H1 (cell line): Measurements from ENCODE around the gene AGR3. TPM values are rescaled to one million over a fixed set of nuclear protein-coding genes. Genes with fewer than 3 reads are reported as not detected.

ENCODE experiments used
- CTCF ChIA-PET: fragments of 300-600 bp; sonication (Branson Sonifier 250); formaldehyde crosslinking; loops from one replicate; lab custom pipeline; 2021; ENCODE audit not compliant: partially characterized antibody; lab: Charles Lee
- POLR2A ChIA-PET: fragments of 300-600 bp; sonication (Branson Sonifier 250); formaldehyde crosslinking; loops from one replicate; lab custom pipeline; 2021; ENCODE audit warnings: inconsistent platforms; ENCODE audit not compliant: partially characterized antibody; lab: Charles Lee
- DNase-seq, 2 experiments: peaks; one replicate each; pipeline versions ENCODE4 v3.0.0 to v3.0.0-alpha.2; 2010 to 2022; ENCODE audit warnings: low spot score in 2 of 2, low read depth in 1 of 2, mixed read lengths in 1 of 2
- FAIRE-seq: peaks from 2 replicates; lab custom pipeline; 2011; peaks lifted over from hg19 to GRCh38; lab: Jason Lieb, UNC
- H2AFZ ChIP-seq: 2 replicates; pipeline ENCODE4 v1.8.1; 2012; ENCODE audit warnings: low read length, inconsistent platforms
- H2AK5ac ChIP-seq: 2 replicates; pipeline ENCODE4 v1.6.1; 2013; ENCODE audit warnings: low read depth, low read length
- H2BK120ac ChIP-seq: replicated peaks from 2 replicates; pipeline ENCODE3; 2013; ENCODE audit warnings: low read depth, low read length, inconsistent platforms
- H2BK12ac ChIP-seq: 2 replicates; pipeline ENCODE4 v1.6.1; 2013; ENCODE audit warnings: low read depth, low read length
- H2BK15ac ChIP-seq: 2 replicates; pipeline ENCODE4 v1.6.1; 2013; ENCODE audit warnings: low read length
- H2BK20ac ChIP-seq: 2 replicates; pipeline ENCODE4 v1.6.1; 2013; ENCODE audit warnings: low read length
- H2BK5ac ChIP-seq: 2 replicates; pipeline ENCODE4 v1.6.1; 2013; ENCODE audit warnings: low read depth, low read length
- H3K14ac ChIP-seq: 2 replicates; pipeline ENCODE4 v1.6.1; 2013; ENCODE audit warnings: inconsistent platforms; ENCODE audit not compliant: insufficient read length
- H3K18ac ChIP-seq: 2 replicates; pipeline ENCODE4 v1.6.1; 2013; ENCODE audit warnings: low read length; ENCODE audit errors: extremely low read depth
- H3K23ac ChIP-seq: 2 replicates; pipeline ENCODE4 v1.6.1; 2013; ENCODE audit warnings: inconsistent platforms; ENCODE audit not compliant: insufficient read length
- H3K23me2 ChIP-seq: 2 replicates; pipeline ENCODE4 v1.6.1; 2013; ENCODE audit warnings: low read depth, low read length
- H3K27ac ChIP-seq: 2 replicates; pipeline ENCODE4 v1.6.1; 2011; ENCODE audit warnings: low read depth, low read length, inconsistent platforms
- H3K27me3 ChIP-seq, 4 experiments: replicated peaks in 1 of 4; 1 replicate in 1 of 4; 2 replicates in 3 of 4; pipeline versions ENCODE4 v1.6.1 to v1.8.1; 2011 to 2013; ENCODE audit warnings: low read length in 3 of 4, mild to moderate bottlenecking in 3 of 4, inconsistent platforms in 2 of 4, mixed read lengths in 2 of 4, moderate library complexity in 1 of 4; ENCODE audit not compliant: control insufficient read depth in 3 of 4, insufficient read depth in 3 of 4; ENCODE audit errors: extremely low read depth in 1 of 4
- H3K36me3 ChIP-seq, 4 experiments: 2 replicates each; pipeline versions ENCODE4 v1.6.1 to v1.8.1; 2011 to 2013; ENCODE audit warnings: mild to moderate bottlenecking in 4 of 4, low read length in 3 of 4, moderate library complexity in 2 of 4, control low read depth in 1 of 4, inconsistent platforms in 1 of 4; ENCODE audit not compliant: insufficient read depth in 4 of 4, control insufficient read depth in 2 of 4
- H3K4ac ChIP-seq: replicated peaks from 2 replicates; pipeline ENCODE3; 2013; ENCODE audit warnings: low read length, low read depth, mixed read lengths, inconsistent platforms; ENCODE audit not compliant: insufficient read length
- H3K4me1 ChIP-seq, 4 experiments: replicated peaks in 1 of 4; 1 replicate in 1 of 4; 2 replicates in 3 of 4; pipeline versions ENCODE4 v1.6.1 to v1.8.1; 2011 to 2013; ENCODE audit warnings: low read length in 3 of 4, inconsistent platforms in 2 of 4, mixed read lengths in 1 of 4; ENCODE audit not compliant: insufficient read depth in 4 of 4, control insufficient read depth in 3 of 4
- H3K4me2 ChIP-seq, 2 experiments: 2 replicates each; pipeline versions ENCODE4 v1.6.1 to v1.8.1; 2011 to 2013; ENCODE audit warnings: low read depth in 2 of 2, low read length in 2 of 2, control low read depth in 1 of 2, inconsistent platforms in 1 of 2, mild to moderate bottlenecking in 1 of 2; ENCODE audit not compliant: insufficient read depth in 1 of 2
- H3K4me3 ChIP-seq, 4 experiments: fragments of 200-600, 300-600 bp in 1 of 4; sonication (generic), shearing (Covaris generic), sonication (Bioruptor Twin) in 1 of 4; 2 replicates each; pipeline versions ENCODE4 v1.5.1 to v1.8.1; 2011 to 2016; ENCODE audit warnings: low read length in 4 of 4, low read depth in 3 of 4, control low read depth in 2 of 4, inconsistent platforms in 2 of 4, mild to moderate bottlenecking in 2 of 4, mixed read lengths in 1 of 4, moderate library complexity in 1 of 4; ENCODE audit not compliant: insufficient read depth in 2 of 4; ENCODE audit errors: extremely low read depth in 1 of 4
- H3K56ac ChIP-seq: replicated peaks from 2 replicates; pipeline ENCODE3; 2013; ENCODE audit warnings: low read depth, mild to moderate bottlenecking, mixed read lengths, low read length, inconsistent platforms; ENCODE audit not compliant: insufficient read length
- H3K79me1 ChIP-seq: 2 replicates; pipeline ENCODE4 v1.6.1; 2013; ENCODE audit warnings: low read depth, low read length, control low read depth
- H3K79me2 ChIP-seq, 2 experiments: 2 replicates each; pipeline versions ENCODE4 v1.6.1 to v1.8.1; 2012 to 2013; ENCODE audit warnings: low read length in 2 of 2, mild to moderate bottlenecking in 2 of 2, inconsistent platforms in 1 of 2; ENCODE audit not compliant: insufficient read depth in 2 of 2, control insufficient read depth in 1 of 2
- H3K9ac ChIP-seq, 4 experiments: replicated peaks in 1 of 4; 1 replicate in 1 of 4; 2 replicates in 3 of 4; pipeline versions ENCODE4 v1.6.1 to v1.8.1; 2011 to 2013; ENCODE audit warnings: low read depth in 3 of 4, low read length in 3 of 4, control low read depth in 2 of 4, mild to moderate bottlenecking in 2 of 4, moderate library complexity in 2 of 4, inconsistent platforms in 1 of 4; ENCODE audit errors: extremely low read depth in 1 of 4
- H3K9me3 ChIP-seq, 2 experiments: 2 replicates each; pipeline versions ENCODE4 v1.6.1 to v1.8.1; 2012 to 2013; ENCODE audit warnings: mild to moderate bottlenecking in 2 of 2, moderate library complexity in 2 of 2, control low read depth in 1 of 2, inconsistent platforms in 1 of 2, low read depth in 1 of 2, low read length in 1 of 2, mixed read lengths in 1 of 2; ENCODE audit not compliant: insufficient read depth in 2 of 2
- H4K20me1 ChIP-seq, 2 experiments: replicated peaks in 1 of 2; 2 replicates each; pipeline versions ENCODE3 to v1.8.1; 2011 to 2013; ENCODE audit warnings: inconsistent platforms in 2 of 2, low read length in 2 of 2, mild to moderate bottlenecking in 1 of 2; ENCODE audit not compliant: insufficient read depth in 2 of 2, control insufficient read depth in 1 of 2
- H4K5ac ChIP-seq: 2 replicates; pipeline ENCODE4 v1.6.1; 2013; ENCODE audit warnings: low read length, low read depth, mixed read lengths, inconsistent platforms; ENCODE audit not compliant: insufficient read length
- H4K8ac ChIP-seq: 2 replicates; pipeline ENCODE4 v1.8.0; 2013; ENCODE audit warnings: mild to moderate bottlenecking, moderate library complexity, low read length, inconsistent platforms; ENCODE audit not compliant: insufficient read depth; ENCODE audit errors: extremely low read depth
- H4K91ac ChIP-seq: replicated peaks from 2 replicates; pipeline ENCODE3; 2013; ENCODE audit warnings: low read length, mixed read lengths, inconsistent platforms; ENCODE audit not compliant: insufficient read length
- ASH2L ChIP-seq: fragments of 200-600, 300-600 bp; sonication (generic); IDR thresholded peaks from one replicate; pipeline ENCODE4 v1.7.1; 2017; ENCODE audit warnings: low read length
- HDAC2 ChIP-seq, 2 experiments: fragments of 300-600 bp in 1 of 2; sonication (generic) in 1 of 2; IDR thresholded peaks; 2 replicates each; pipeline ENCODE4 v1.6.1; 2011 to 2012; ENCODE audit warnings: low read depth in 2 of 2, low read length in 2 of 2, mild to moderate bottlenecking in 2 of 2, moderate library complexity in 2 of 2, borderline replicate concordance in 1 of 2, inconsistent platforms in 1 of 2
- NANOG ChIP-seq: IDR thresholded peaks from 2 replicates; pipeline ENCODE4 v1.6.1; 2011; ENCODE audit warnings: low read length, low read depth, mild to moderate bottlenecking, inconsistent platforms; ENCODE audit not compliant: insufficient read depth, poor library complexity, severe bottlenecking
- RNF2 ChIP-seq: fragments of 200-900, 300-1000 bp; sonication (generic); IDR thresholded peaks from 2 replicates; pipeline ENCODE4 v1.7.1; 2016; ENCODE audit warnings: borderline replicate concordance, low read depth, mild to moderate bottlenecking, antibody characterized with exemption, low read length; ENCODE audit not compliant: poor library complexity, severe bottlenecking; ENCODE audit errors: missing control alignments
- SIRT6 ChIP-seq: IDR thresholded peaks from one replicate; pipeline ENCODE4 v1.7.1; 2012; ENCODE audit warnings: low read length, inconsistent platforms
- SP4 ChIP-seq: IDR thresholded peaks from 2 replicates; pipeline ENCODE4 v1.6.1; 2012; ENCODE audit warnings: low read length, inconsistent platforms
- TEAD4 ChIP-seq: IDR thresholded peaks from 2 replicates; pipeline ENCODE4 v1.6.1; 2012; ENCODE audit warnings: low read depth, low read length, inconsistent platforms, mixed read lengths
- ZNF274 ChIP-seq: IDR thresholded peaks from 2 replicates; pipeline ENCODE4 v1.7.0; 2012; ENCODE audit warnings: low read length, borderline replicate concordance; ENCODE audit errors: extremely low read depth
- WGBS, 2 experiments: shearing (Covaris generic) in 1 of 2; methylation state at CpG; one replicate each; pipeline versions ENCODE4 v1.1.6 to v1.1.7; 2013 to 2015; ENCODE audit warnings: low lambda C conversion rate in 2 of 2, mixed read lengths in 2 of 2, inconsistent platforms in 1 of 2, low coverage in 1 of 2, missing lambda C conversion rate in 1 of 2; ENCODE audit not compliant: insufficient replicate concordance in 2 of 2, insufficient coverage in 1 of 2, insufficient read length in 1 of 2; ENCODE audit errors: extremely low coverage in 1 of 2, missing lambda C conversion rate in 1 of 2; 5-methylcytosine and 5-hydroxymethylcytosine counted together
- polyA plus RNA-seq, 7 experiments: library from polyadenylated mRNA; depleted of rRNA in 3 of 7; stranded (reverse) in 5 of 7; unstranded in 2 of 7; fragments of >200 nt in 5 of 7; fragments of 200-250 nt in 2 of 7; gene quantifications; 1 replicate in 5 of 7; 2 replicates in 1 of 7; 4 replicates in 1 of 7; pipeline versions ENCODE4 v1.2.1 to v1.2.3, GENCODE V29; 2011 to 2013; ENCODE audit warnings: missing spikeins in 2 of 7, mixed read lengths in 2 of 7
- total RNA-seq: library from RNA; stranded (reverse); fragmentation: NEBNext Ultra II Directional; extraction: Animal tissue kit (Norgen Biotek cat#: 25700); gene quantifications from 2 replicates; pipeline ENCODE4 v1.2.1, GENCODE V29; 2021
- TF ChIP-seq, protein P1 (sequence below), 3 experiments: IDR thresholded peaks; 1 replicate in 2 of 3; 2 replicates in 1 of 3; pipeline versions ENCODE4 v1.5.1 to v1.6.1; 2011; ENCODE audit warnings: low read length in 3 of 3, mild to moderate bottlenecking in 3 of 3, inconsistent platforms in 2 of 3, low read depth in 1 of 3, moderate library complexity in 1 of 3; ENCODE audit not compliant: insufficient read depth in 1 of 3; ENCODE audit errors: control extremely low read depth in 1 of 3
- TF ChIP-seq, protein P2 (sequence below): IDR thresholded peaks from 2 replicates; pipeline ENCODE4 v1.6.1; 2012; ENCODE audit warnings: inconsistent platforms

The AGR3 gene
- total and polyA plus RNA-seq, 2 of the 8 experiments (the other 6 are each of a cell fraction or from before 2014, with no cell fraction given): not detected

DNA sequence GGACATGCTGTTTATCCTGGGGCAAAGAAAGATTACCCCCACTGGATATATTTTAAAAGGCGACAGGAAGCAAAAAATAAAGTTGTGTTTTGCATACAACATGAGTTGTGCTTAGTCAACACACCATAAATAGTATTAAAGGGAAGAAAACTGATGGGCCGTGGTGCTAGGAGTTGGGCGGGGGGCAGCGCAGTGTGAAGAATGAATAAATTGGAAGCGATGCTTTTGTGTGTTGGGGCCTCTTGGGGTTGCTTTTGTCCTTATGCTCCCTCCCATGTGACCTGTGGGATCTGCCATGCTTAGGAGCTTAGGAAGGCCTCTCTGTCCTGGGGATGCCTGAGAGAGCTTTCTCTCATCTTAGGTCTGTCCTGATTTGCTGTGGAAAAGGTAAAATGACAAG lies 35.0 kb upstream of the AGR3 start:
- no peak for TF ChIP-seq NANOG
- no peak for TF ChIP-seq SIRT6
- TF ChIP-seq TEAD4: no peak
- no peak for TF ChIP-seq SP4
- no peak for TF ChIP-seq RNF2
- TF ChIP-seq, protein P1, sequence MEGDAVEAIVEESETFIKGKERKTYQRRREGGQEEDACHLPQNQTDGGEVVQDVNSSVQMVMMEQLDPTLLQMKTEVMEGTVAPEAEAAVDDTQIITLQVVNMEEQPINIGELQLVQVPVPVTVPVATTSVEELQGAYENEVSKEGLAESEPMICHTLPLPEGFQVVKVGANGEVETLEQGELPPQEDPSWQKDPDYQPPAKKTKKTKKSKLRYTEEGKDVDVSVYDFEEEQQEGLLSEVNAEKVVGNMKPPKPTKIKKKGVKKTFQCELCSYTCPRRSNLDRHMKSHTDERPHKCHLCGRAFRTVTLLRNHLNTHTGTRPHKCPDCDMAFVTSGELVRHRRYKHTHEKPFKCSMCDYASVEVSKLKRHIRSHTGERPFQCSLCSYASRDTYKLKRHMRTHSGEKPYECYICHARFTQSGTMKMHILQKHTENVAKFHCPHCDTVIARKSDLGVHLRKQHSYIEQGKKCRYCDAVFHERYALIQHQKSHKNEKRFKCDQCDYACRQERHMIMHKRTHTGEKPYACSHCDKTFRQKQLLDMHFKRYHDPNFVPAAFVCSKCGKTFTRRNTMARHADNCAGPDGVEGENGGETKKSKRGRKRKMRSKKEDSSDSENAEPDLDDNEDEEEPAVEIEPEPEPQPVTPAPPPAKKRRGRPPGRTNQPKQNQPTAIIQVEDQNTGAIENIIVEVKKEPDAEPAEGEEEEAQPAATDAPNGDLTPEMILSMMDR (IDR thresholded peaks at IDR 0.05; ENCODE audit: control extremely low read depth in 1 of 3, insufficient read depth in 1 of 3, low read depth in 1 of 3, low read length in 3 of 3): no peak
- TF ChIP-seq, protein P2, sequence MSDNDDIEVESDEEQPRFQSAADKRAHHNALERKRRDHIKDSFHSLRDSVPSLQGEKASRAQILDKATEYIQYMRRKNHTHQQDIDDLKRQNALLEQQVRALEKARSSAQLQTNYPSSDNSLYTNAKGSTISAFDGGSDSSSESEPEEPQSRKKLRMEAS: no peak
- TF ChIP-seq ZNF274: no peak
- TF ChIP-seq ASH2L: no peak
- TF ChIP-seq HDAC2 (IDR thresholded peaks at IDR 0.05; ENCODE audit: borderline replicate concordance in 1 of 2, low read depth in 2 of 2, low read length in 2 of 2): no peak
- H2BK15ac ChIP-seq: no peak overlapping the region
- H2BK5ac ChIP-seq: no peak overlapping the region
- H2AK5ac ChIP-seq: no peak overlapping the region
- H3K4ac ChIP-seq: no peak overlapping the region
- no peak overlapping the region for H2BK20ac ChIP-seq
- POLR2A ChIA-PET: no interaction called here
- no peaks in the 10 kb centered on the region for H3K79me2 ChIP-seq
- no peaks in the 10 kb centered on the region for H3K23me2 ChIP-seq
- no peak overlapping the region for H3K27ac ChIP-seq
- H4K20me1 ChIP-seq: no peaks in the 10 kb centered on the region
- no peak overlapping the region for H3K4me2 ChIP-seq
- H3K36me3 ChIP-seq: no peaks in the 10 kb centered on the region
- no peak overlapping the region for H4K8ac ChIP-seq
- no peak overlapping the region for H2BK120ac ChIP-seq
- 87% methylated on average over 5 of the region's 5 CpGs; no CpG with 5 or more reads in 1 of the 2 experiments for WGBS, 2 experiments
- H3K4me1 ChIP-seq: peaks cover 0 to 8% (median 0%) of the 10 kb centered on the region in 4 experiments; a peak in 1 of 7 replicates
- CTCF ChIA-PET: interaction anchor here (0.7 to 3.7 kb wide), 11 partner anchors 10 to 424 kb away, joined by 3 to 52 read pairs (median 12); no protein-coding TSS in a partner anchor
- H3K14ac ChIP-seq: no peak overlapping the region
- DNase-seq (no peak), FAIRE-seq (no peak)
- H3K9ac ChIP-seq: no peak overlapping the region
- H3K18ac ChIP-seq: no peak overlapping the region
- no peaks in the 10 kb centered on the region for H3K27me3 ChIP-seq
- H3K56ac ChIP-seq: no peak overlapping the region
- no peaks in the 10 kb centered on the region for H3K9me3 ChIP-seq
- H4K5ac ChIP-seq: no peak overlapping the region
- H3K23ac ChIP-seq: no peak overlapping the region
- no peak overlapping the region for H2BK12ac ChIP-seq
- H3K4me3 ChIP-seq: no peak overlapping the region
- H2AFZ ChIP-seq: peak overlapping the region; percentile 50; the same call in 1 of the 2 replicates
- H3K79me1 ChIP-seq: no peaks in the 10 kb centered on the region
- H4K91ac ChIP-seq: no peak overlapping the region
